Measurements from ENCODE around the gene FMNL2.

DNA sequence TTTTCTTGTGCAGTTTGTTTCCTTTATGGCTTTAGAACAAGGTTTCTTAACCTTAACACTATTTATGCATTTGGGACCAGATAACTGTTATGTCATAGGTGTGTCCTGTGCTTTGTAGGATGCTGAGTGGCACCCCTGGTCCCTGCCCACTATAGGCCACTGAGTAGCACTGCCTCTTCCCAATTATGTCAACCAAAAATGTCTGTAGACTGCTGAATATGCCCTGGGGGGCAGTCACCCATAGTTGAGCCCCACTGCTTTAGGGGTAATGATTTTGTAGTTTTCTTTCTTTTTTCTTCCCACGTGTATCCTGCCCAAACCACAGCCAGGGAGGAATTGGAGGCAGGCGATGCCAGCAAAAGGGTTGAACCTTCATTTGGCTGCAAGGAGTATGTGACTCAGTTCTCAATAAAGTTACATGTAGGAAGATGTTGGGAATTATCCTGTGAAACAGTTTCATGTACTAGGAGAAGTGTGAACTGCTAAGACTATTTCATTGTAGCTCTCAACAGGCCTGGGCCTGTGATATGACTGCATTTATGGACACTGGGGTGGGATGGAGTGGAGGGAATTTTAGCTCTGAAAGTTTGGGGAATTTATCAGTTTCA, 65.7 kb downstream of the FMNL2 start:
- TF ChIP-seq YY2 (tag by site-specific recombination; IDR thresholded peaks at IDR 0.05) (no peak), ZNF549 (tag by site-specific recombination; IDR thresholded peaks at IDR 0.05) (no peak), ZNF239 (tag by site-specific recombination; IDR thresholded peaks at IDR 0.05) (no peak)
- TF ChIP-seq, protein P1, sequence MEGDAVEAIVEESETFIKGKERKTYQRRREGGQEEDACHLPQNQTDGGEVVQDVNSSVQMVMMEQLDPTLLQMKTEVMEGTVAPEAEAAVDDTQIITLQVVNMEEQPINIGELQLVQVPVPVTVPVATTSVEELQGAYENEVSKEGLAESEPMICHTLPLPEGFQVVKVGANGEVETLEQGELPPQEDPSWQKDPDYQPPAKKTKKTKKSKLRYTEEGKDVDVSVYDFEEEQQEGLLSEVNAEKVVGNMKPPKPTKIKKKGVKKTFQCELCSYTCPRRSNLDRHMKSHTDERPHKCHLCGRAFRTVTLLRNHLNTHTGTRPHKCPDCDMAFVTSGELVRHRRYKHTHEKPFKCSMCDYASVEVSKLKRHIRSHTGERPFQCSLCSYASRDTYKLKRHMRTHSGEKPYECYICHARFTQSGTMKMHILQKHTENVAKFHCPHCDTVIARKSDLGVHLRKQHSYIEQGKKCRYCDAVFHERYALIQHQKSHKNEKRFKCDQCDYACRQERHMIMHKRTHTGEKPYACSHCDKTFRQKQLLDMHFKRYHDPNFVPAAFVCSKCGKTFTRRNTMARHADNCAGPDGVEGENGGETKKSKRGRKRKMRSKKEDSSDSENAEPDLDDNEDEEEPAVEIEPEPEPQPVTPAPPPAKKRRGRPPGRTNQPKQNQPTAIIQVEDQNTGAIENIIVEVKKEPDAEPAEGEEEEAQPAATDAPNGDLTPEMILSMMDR (tag by site-specific recombination; IDR thresholded peaks at IDR 0.05) = no peak
- TF ChIP-seq, protein P2, sequence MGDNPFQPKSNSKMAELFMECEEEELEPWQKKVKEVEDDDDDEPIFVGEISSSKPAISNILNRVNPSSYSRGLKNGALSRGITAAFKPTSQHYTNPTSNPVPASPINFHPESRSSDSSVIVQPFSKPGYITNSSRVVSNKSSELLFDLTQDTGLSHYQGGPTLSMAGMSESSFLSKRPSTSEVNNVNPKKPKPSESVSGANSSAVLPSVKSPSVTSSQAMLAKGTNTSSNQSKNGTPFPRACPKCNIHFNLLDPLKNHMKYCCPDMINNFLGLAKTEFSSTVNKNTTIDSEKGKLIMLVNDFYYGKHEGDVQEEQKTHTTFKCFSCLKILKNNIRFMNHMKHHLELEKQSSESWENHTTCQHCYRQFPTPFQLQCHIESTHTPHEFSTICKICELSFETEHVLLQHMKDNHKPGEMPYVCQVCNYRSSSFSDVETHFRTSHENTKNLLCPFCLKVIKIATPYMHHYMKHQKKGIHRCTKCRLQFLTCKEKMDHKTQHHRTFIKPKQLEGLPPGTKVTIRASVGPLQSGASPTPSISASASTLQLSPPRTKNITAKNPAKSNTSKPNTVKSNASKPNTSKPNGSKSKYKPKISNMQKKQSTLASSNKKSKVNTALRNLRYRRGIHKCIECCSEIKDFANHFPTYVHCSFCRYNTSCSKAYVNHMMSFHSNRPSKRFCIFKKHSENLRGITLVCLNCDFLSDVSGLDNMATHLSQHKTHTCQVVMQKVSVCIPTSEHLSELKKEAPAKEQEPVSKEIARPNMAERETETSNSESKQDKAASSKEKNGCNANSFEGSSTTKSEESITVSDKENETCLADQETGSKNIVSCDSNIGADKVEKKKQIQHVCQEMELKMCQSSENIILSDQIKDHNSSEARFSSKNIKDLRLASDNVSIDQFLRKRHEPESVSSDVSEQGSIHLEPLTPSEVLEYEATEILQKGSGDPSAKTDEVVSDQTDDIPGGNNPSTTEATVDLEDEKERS (tag by site-specific recombination; IDR thresholded peaks at IDR 0.05) = no peak

Measured in HEK293 (cell line).